Panc1 (cell line): ENCODE measurements around the gene ADSL. TPM values are rescaled to one million over a fixed set of nuclear protein-coding genes. Genes with fewer than 3 reads are reported as not detected.

Experiments
- ATAC-seq: fragments of 200-7000 bp; cut with Tn5 transposase; 2 replicates; pipeline ENCODE4 v1.9.1; 2020; ENCODE audit warnings: mild to moderate bottlenecking, moderate library complexity
- BruUV-seq: library from RNA; stranded (reverse); fragments of 400-500 nt; replicated peaks from 2 replicates; lab custom pipeline; 2021; lab: Mats Ljungman, UMichigan
- CTCF ChIA-PET: fragments of 300-600 bp; sonication (Branson Sonifier 250); formaldehyde crosslinking; loops from one replicate; lab custom pipeline; 2022; ENCODE audit warnings: antibody characterized with exemption; lab: Charles Lee
- POLR2A ChIA-PET: fragments of 300-600 bp; sonication (Branson Sonifier 250); formaldehyde crosslinking; loops from one replicate; lab custom pipeline; 2022; ENCODE audit warnings: antibody characterized with exemption; lab: Charles Lee
- DNase-seq: peaks from one replicate; pipeline ENCODE4 v3.0.0-alpha.2; 2010; ENCODE audit warnings: low read depth, low spot score
- H3K27ac ChIP-seq: 2 replicates; pipeline ENCODE4 v1.5.1; 2011; ENCODE audit warnings: mild to moderate bottlenecking, low read length, inconsistent platforms
- H3K27me3 ChIP-seq: fragments of 200-500 bp; sonication (Bioruptor generic); 2 replicates; pipeline ENCODE4 v1.6.0; 2014; ENCODE audit warnings: low read length, inconsistent platforms; ENCODE audit not compliant: control insufficient read depth, insufficient read depth
- H3K36me3 ChIP-seq: fragments of 200-500 bp; sonication (Bioruptor generic); 2 replicates; pipeline ENCODE4 v1.5.1; 2014; ENCODE audit warnings: inconsistent platforms, mild to moderate bottlenecking, low read length, moderate library complexity; ENCODE audit not compliant: control insufficient read depth, insufficient read depth
- H3K4me1 ChIP-seq: 2 replicates; pipeline ENCODE4 v1.5.1; 2011; ENCODE audit warnings: inconsistent platforms, mild to moderate bottlenecking, low read length, moderate library complexity; ENCODE audit not compliant: control insufficient read depth, insufficient read depth
- H3K4me3 ChIP-seq, 2 experiments: 2 replicates each; pipeline ENCODE4 v1.5.1; 2011 to 2012; ENCODE audit warnings: low read depth in 2 of 2, low read length in 2 of 2, mild to moderate bottlenecking in 2 of 2, inconsistent platforms in 1 of 2, moderate library complexity in 1 of 2
- H3K9me3 ChIP-seq: fragments of 200-500 bp; sonication (Bioruptor generic); 2 replicates; pipeline ENCODE4 v1.5.1; 2014; ENCODE audit warnings: low read depth, mild to moderate bottlenecking, inconsistent platforms, low read length, moderate library complexity; ENCODE audit not compliant: control insufficient read depth, insufficient read depth
- POLR2AphosphoS5 ChIP-seq: IDR thresholded peaks from 2 replicates; pipeline ENCODE4 v1.6.1; 2012; ENCODE audit warnings: mild to moderate bottlenecking, low read depth, low read length, moderate library complexity
- SIN3A ChIP-seq: IDR thresholded peaks from 2 replicates; pipeline ENCODE4 v1.6.1; 2012; ENCODE audit warnings: low read depth, mild to moderate bottlenecking, low read length, moderate library complexity, borderline replicate concordance; ENCODE audit not compliant: insufficient read depth
- TCF7L2 ChIP-seq: IDR thresholded peaks from 2 replicates; pipeline ENCODE4 v1.6.1; 2011; ENCODE audit warnings: mild to moderate bottlenecking, low read depth, low read length, inconsistent platforms
- in situ Hi-C: cut with HindIII; loops from 2 replicates; pipeline ENCODE4 v1.10.0; 2016; ENCODE audit warnings: low sequenced_read_pairs, low pct_unique_long_range_greater_than_20kb
- intact Hi-C: fragments of 100-400 bp; cut with micrococcal nuclease; formaldehyde crosslinking; loops from one replicate; pipeline ENCODE4 v1.10.0; 2022; ENCODE audit not compliant: unreplicated experiment
- total RNA-seq: library from RNA; stranded (reverse); gene quantifications from one replicate; pipeline ENCODE4 v1.2.1, GENCODE V29; 2021; ENCODE audit not compliant: unreplicated experiment
- TF ChIP-seq, protein P1 (sequence below): fragments of 450-650 bp; IDR thresholded peaks from 2 replicates; pipeline ENCODE4 v1.5.1; 2017; ENCODE audit warnings: mild to moderate bottlenecking
- TF ChIP-seq, protein P2 (sequence below), 2 experiments: IDR thresholded peaks; 2 replicates each; pipeline ENCODE4 v1.6.1; 2011 to 2012; ENCODE audit warnings: low read depth in 2 of 2, control low read depth in 1 of 2, low read length in 1 of 2, mild to moderate bottlenecking in 1 of 2, moderate library complexity in 1 of 2; ENCODE audit not compliant: insufficient read depth in 1 of 2

The ADSL gene
- total RNA-seq, 1 experiment from 2014 or later: 107 TPM

GRCh38 chr22:40423882-40424640 lies 77.8 kb downstream of the ADSL start:
- CTCF ChIA-PET: no interaction called here
- Histone ChIP-seq H3K9me3 (no peaks in the 10 kb centered on the region), H3K27me3 (no peaks in the 10 kb centered on the region), H3K4me1 (no peaks in the 10 kb centered on the region), H3K36me3 (peaks cover 3% of the 10 kb centered on the region), H3K4me3 (no peak overlapping the region), H3K27ac (no peak overlapping the region)
- DNase-seq (no peak), ATAC-seq (no peak)
- TF ChIP-seq, protein P1, sequence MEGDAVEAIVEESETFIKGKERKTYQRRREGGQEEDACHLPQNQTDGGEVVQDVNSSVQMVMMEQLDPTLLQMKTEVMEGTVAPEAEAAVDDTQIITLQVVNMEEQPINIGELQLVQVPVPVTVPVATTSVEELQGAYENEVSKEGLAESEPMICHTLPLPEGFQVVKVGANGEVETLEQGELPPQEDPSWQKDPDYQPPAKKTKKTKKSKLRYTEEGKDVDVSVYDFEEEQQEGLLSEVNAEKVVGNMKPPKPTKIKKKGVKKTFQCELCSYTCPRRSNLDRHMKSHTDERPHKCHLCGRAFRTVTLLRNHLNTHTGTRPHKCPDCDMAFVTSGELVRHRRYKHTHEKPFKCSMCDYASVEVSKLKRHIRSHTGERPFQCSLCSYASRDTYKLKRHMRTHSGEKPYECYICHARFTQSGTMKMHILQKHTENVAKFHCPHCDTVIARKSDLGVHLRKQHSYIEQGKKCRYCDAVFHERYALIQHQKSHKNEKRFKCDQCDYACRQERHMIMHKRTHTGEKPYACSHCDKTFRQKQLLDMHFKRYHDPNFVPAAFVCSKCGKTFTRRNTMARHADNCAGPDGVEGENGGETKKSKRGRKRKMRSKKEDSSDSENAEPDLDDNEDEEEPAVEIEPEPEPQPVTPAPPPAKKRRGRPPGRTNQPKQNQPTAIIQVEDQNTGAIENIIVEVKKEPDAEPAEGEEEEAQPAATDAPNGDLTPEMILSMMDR: no peak
- TF ChIP-seq TCF7L2: no peak
- TF ChIP-seq, protein P2, sequence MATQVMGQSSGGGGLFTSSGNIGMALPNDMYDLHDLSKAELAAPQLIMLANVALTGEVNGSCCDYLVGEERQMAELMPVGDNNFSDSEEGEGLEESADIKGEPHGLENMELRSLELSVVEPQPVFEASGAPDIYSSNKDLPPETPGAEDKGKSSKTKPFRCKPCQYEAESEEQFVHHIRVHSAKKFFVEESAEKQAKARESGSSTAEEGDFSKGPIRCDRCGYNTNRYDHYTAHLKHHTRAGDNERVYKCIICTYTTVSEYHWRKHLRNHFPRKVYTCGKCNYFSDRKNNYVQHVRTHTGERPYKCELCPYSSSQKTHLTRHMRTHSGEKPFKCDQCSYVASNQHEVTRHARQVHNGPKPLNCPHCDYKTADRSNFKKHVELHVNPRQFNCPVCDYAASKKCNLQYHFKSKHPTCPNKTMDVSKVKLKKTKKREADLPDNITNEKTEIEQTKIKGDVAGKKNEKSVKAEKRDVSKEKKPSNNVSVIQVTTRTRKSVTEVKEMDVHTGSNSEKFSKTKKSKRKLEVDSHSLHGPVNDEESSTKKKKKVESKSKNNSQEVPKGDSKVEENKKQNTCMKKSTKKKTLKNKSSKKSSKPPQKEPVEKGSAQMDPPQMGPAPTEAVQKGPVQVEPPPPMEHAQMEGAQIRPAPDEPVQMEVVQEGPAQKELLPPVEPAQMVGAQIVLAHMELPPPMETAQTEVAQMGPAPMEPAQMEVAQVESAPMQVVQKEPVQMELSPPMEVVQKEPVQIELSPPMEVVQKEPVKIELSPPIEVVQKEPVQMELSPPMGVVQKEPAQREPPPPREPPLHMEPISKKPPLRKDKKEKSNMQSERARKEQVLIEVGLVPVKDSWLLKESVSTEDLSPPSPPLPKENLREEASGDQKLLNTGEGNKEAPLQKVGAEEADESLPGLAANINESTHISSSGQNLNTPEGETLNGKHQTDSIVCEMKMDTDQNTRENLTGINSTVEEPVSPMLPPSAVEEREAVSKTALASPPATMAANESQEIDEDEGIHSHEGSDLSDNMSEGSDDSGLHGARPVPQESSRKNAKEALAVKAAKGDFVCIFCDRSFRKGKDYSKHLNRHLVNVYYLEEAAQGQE (IDR thresholded peaks at IDR 0.05; ENCODE audit: insufficient read depth in 1 of 2, low read depth in 2 of 2, low read length in 1 of 2): no peak
- TF ChIP-seq SIN3A: no peak
- TF ChIP-seq POLR2AphosphoS5: no peak
- in situ Hi-C loops: no loop called here
- POLR2A ChIA-PET: interaction anchor here (0.6 kb wide), 1 partner anchor 654 kb away, joined by 3 read pairs; no protein-coding TSS in a partner anchor
- intact Hi-C loops: no loop called here
- no TSS peak for BruUV-seq

GRCh38 chr22:40425082-40425481 lies 78.8 kb downstream of the ADSL start:
- no peak overlapping the region for H3K27ac ChIP-seq
- TF ChIP-seq, protein P2 (IDR thresholded peaks at IDR 0.05; ENCODE audit: insufficient read depth in 1 of 2, low read depth in 2 of 2, low read length in 1 of 2): no peak
- TF ChIP-seq POLR2AphosphoS5: no peak
- no peak for TF ChIP-seq SIN3A
- TF ChIP-seq, protein P1: no peak
- no peak for TF ChIP-seq TCF7L2
- ATAC-seq: no peak
- POLR2A ChIA-PET: no interaction called here
- BruUV-seq: no TSS peak
- H3K9me3 ChIP-seq: no peaks in the 10 kb centered on the region
- H3K4me3 ChIP-seq: no peak overlapping the region
- H3K36me3 ChIP-seq: peaks cover 7% of the 10 kb centered on the region
- in situ Hi-C loops: no loop called here
- H3K4me1 ChIP-seq: no peaks in the 10 kb centered on the region
- intact Hi-C loops: no loop called here
- CTCF ChIA-PET: no interaction called here
- no peak for DNase-seq
- no peaks in the 10 kb centered on the region for H3K27me3 ChIP-seq
